ENCODE data around the gene OR1E1.
A peak's percentile ranks its signal among the peaks of the same experiment; 100 is the strongest.
"Not testable (repeated sequence)": the region's sequence is repeated elsewhere in the genome, so short reads cannot be mapped to it uniquely, and the experiment has no call there.

OR1E1 gene

GRCh38 chr17:3398310-3398709, at the start of gene OR1E1:
TSS of gene OR1E1 (minus strand) at chr17:3398410. CDS start at chr17:3398410, 0 bp downstream.
- TF ChIP-seq CTCF (conservative IDR thresholded peaks at IDR 0.05; ENCODE audit: control insufficient read depth, insufficient read depth, low read depth, low read length): no peak
- DNase-seq (ENCODE audit: low read depth): no peak
- no peak within 1 kb of the TSS for H3K4me3 ChIP-seq (ENCODE audit: control insufficient read depth, low read depth, low read length)

- DNase-seq (ENCODE audit: low read depth): peak; percentile 30
- no peak for TF ChIP-seq CTCF (conservative IDR thresholded peaks at IDR 0.05; ENCODE audit: control insufficient read depth, insufficient read depth, low read depth, low read length)
- no peak overlapping the region for H3K4me3 ChIP-seq (ENCODE audit: control insufficient read depth, low read depth, low read length)
These were observed 49.4 kb upstream of the OR1E1 start for GRCh38 chr17:3447625-3448024.

DNA sequence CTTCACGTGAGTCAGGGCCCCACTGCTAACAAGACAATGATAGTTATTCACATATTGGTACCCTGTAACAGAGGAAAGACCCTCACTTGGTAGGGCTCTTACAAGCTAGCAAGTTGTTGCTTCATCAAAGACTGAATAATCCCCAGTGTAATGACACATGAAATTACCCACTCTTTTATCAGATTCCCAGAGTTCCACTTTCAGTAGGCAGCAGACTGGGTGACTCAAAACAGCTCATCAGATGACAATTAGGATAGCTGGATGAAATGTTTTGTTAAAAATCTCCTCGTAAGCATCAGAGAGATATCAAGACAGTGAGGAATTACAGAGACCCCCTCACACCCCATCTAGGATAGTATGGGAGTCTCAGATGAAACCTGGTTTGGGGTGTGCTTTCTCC, 42.2 kb upstream of the OR1E1 start:
- no peak for TF ChIP-seq CTCF (conservative IDR thresholded peaks at IDR 0.05; ENCODE audit: control insufficient read depth, insufficient read depth, low read depth, low read length)
- DNase-seq (ENCODE audit: low read depth): peak; percentile 17
- H3K4me3 ChIP-seq (ENCODE audit: control insufficient read depth, low read depth, low read length): no peak overlapping the region

DNA sequence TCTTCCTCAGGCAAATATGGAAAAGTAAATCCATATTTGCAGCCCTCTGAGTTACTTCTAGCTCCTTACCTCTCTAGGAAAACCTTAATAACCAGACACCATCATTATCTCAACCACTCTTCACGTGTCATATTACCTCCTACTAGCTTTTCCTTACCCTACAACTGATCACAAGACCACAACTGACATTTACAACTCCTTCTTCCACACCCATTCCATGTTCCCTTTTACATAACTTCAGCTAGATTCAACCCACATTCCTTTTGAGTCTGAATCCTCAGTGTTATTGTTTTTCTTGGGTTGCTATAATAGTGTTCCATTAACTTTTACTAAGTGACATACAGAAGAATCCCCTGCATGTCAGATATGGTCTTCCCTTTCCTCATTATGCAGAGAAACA, 40.2 kb upstream of the OR1E1 start:
- no peak overlapping the region for H3K4me3 ChIP-seq (ENCODE audit: control insufficient read depth, low read depth, low read length)
- no peak for TF ChIP-seq CTCF (conservative IDR thresholded peaks at IDR 0.05; ENCODE audit: control insufficient read depth, insufficient read depth, low read depth, low read length)
- no peak for DNase-seq (ENCODE audit: low read depth)

GRCh38 chr17:3433741-3434140, 35.5 kb upstream of the OR1E1 start, which contains the start of gene OR1E2:
TSS of gene OR1E2 (minus strand) at chr17:3433841. CDS start at chr17:3433841, 0 bp downstream.
- no peak for TF ChIP-seq CTCF (conservative IDR thresholded peaks at IDR 0.05; ENCODE audit: control insufficient read depth, insufficient read depth, low read depth, low read length)
- DNase-seq (ENCODE audit: low read depth): no peak
- no peak within 1 kb of the TSS for H3K4me3 ChIP-seq (ENCODE audit: control insufficient read depth, low read depth, low read length)

GRCh38 chr17:3433215-3433614, 35.0 kb upstream of the OR1E1 start:
- H3K4me3 ChIP-seq (ENCODE audit: control insufficient read depth, low read depth, low read length); DNase-seq (ENCODE audit: low read depth): not testable (repeated sequence)

GRCh38 chr17:3418222-3418621, 20.0 kb upstream of the OR1E1 start:
- no peak for TF ChIP-seq CTCF (conservative IDR thresholded peaks at IDR 0.05; ENCODE audit: control insufficient read depth, insufficient read depth, low read depth, low read length)
- H3K4me3 ChIP-seq (ENCODE audit: control insufficient read depth, low read depth, low read length): no peak overlapping the region
- no peak for DNase-seq (ENCODE audit: low read depth)
